ENCODE data around the gene ETHE1.

DNA sequence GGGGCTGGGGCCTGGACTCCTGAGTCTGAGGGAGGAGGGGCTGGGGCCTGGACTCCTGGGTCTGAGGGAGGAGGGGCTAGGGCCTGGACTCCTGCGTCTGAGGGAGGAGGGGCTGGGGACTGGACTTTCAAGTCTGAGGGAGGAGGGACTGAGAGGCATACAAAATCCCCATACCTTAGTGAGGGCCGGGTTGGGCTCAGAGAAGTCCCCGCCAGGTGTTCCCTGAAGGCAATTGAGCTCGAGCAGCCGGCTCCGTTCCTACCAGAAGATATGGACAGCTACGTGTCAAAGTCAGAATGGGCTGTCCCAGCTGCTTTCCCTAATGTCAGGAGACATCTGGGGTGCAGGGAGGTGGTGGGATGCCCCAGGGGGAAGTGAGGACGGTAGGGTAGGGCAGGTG lies 31.9 kb downstream of the ETHE1 start:
- TF ChIP-seq, protein P1, sequence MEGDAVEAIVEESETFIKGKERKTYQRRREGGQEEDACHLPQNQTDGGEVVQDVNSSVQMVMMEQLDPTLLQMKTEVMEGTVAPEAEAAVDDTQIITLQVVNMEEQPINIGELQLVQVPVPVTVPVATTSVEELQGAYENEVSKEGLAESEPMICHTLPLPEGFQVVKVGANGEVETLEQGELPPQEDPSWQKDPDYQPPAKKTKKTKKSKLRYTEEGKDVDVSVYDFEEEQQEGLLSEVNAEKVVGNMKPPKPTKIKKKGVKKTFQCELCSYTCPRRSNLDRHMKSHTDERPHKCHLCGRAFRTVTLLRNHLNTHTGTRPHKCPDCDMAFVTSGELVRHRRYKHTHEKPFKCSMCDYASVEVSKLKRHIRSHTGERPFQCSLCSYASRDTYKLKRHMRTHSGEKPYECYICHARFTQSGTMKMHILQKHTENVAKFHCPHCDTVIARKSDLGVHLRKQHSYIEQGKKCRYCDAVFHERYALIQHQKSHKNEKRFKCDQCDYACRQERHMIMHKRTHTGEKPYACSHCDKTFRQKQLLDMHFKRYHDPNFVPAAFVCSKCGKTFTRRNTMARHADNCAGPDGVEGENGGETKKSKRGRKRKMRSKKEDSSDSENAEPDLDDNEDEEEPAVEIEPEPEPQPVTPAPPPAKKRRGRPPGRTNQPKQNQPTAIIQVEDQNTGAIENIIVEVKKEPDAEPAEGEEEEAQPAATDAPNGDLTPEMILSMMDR (IDR thresholded peaks at IDR 0.05; ENCODE audit: control extremely low read depth in 1 of 3, insufficient read depth in 1 of 3, low read depth in 1 of 3, low read length in 3 of 3), result no peak
- TF ChIP-seq, protein P2, sequence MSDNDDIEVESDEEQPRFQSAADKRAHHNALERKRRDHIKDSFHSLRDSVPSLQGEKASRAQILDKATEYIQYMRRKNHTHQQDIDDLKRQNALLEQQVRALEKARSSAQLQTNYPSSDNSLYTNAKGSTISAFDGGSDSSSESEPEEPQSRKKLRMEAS (IDR thresholded peaks at IDR 0.05), result no peak
- no peak for TF ChIP-seq RXRA (IDR thresholded peaks at IDR 0.05; ENCODE audit: insufficient read depth, low read depth, low read length)
- TF ChIP-seq TAF1 (IDR thresholded peaks at IDR 0.05; ENCODE audit: low read depth, low read length), result no peak

Measured in H1 (cell line).